ENCODE results near the gene MYO3B.

- TF ChIP-seq CTCF (IDR thresholded peaks at IDR 0.05) (no peak), EZH2 (IDR thresholded peaks at IDR 0.05; ENCODE audit: borderline replicate concordance, insufficient read depth, low read depth, low read length, poor library complexity, severe bottlenecking) (no peak)
Measured at GRCh38 chr2:170386554-170386953, 208.6 kb downstream of the MYO3B start.

Measured in B cell (primary cell).